ENCODE data around the gene IFNA16. TPM values are rescaled to one million over a fixed set of nuclear protein-coding genes. Genes with fewer than 3 reads are reported as not detected.

IFNA16 gene
- total RNA-seq, 3 donors from 2014 or later (not counting 1 experiment from before 2014, with no cell fraction given), result not detected

DNA sequence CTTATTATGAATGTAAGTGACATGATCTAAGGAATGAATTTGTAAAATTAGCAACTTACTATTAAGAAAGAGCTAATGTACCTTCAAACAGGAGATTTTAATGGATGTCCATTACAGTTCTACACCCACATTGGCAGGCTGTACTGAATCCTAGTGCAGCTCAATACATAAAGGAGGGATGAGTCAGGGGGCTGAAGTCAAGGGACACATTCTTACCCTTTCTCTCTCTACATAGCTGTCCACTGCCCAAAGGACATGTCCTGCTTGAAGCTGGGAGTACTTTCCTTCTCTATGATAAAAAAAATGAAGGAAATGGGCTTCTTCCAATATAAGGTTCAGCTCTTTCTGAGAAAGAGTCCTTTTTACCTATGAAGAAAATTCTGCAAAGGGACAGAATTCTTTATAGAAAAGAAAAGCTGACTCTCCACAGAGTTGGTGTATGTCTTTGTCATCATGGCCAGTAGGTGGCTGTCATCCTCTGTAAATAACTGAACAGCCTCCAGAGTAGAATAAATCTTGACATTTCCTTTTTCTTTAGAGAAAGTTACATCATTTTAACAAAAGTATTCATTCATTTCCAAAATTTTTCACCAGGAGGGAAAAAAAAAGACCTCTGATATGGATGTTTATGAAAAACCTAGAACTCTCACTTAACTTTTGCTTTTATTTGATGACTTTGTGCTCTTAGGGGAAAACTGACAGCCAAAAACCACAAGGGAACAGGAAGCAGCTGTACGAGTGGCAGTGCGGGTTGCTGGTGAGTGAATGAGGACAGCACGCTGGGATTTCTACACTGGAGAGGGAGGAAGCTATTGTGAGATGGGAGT, 35.8 kb upstream of the IFNA16 start:
- Histone ChIP-seq H3K4me3 (ENCODE audit: low read length) (no peak overlapping the region), H3K9me3 (ENCODE audit: control insufficient read depth, insufficient read depth, low read length) (no peaks in the 10 kb centered on the region), H3K27ac (ENCODE audit: low read length) (no peak overlapping the region), H3K4me1 (ENCODE audit: control insufficient read depth, insufficient read depth, low read length) (peaks cover 15% of the 10 kb centered on the region), H3K27me3 (ENCODE audit: control insufficient read depth, insufficient read depth, low read length) (no peaks in the 10 kb centered on the region), H3K36me3 (ENCODE audit: control insufficient read depth, insufficient read depth, low read length) (no peaks in the 10 kb centered on the region)
- ATAC-seq (peak; percentile 51 to 59 (median 55)), DNase-seq (peak in 1 of 2 donors; percentile 46)
- peaks cover 12 to 31% of the 10 kb centered on the region in 2 donors for H3K27me3 Mint-ChIP-seq (ENCODE audit: low read depth in 2 of 2)
- WGBS (ENCODE audit: insufficient coverage), result 0% methylated on average over 3 of the region's 3 CpGs
- H3K27ac Mint-ChIP-seq, result peak overlapping the region in 1 of 2 donors; percentile 7
- no peaks in the 10 kb centered on the region for H3K9me3 Mint-ChIP-seq
- no peaks in the 10 kb centered on the region for H3K36me3 Mint-ChIP-seq
- peak overlapping the region; percentile 38 for H3K4me3 Mint-ChIP-seq
- intact Hi-C loops (cut with micrococcal nuclease), result no loop called here
- TF ChIP-seq, protein P1, sequence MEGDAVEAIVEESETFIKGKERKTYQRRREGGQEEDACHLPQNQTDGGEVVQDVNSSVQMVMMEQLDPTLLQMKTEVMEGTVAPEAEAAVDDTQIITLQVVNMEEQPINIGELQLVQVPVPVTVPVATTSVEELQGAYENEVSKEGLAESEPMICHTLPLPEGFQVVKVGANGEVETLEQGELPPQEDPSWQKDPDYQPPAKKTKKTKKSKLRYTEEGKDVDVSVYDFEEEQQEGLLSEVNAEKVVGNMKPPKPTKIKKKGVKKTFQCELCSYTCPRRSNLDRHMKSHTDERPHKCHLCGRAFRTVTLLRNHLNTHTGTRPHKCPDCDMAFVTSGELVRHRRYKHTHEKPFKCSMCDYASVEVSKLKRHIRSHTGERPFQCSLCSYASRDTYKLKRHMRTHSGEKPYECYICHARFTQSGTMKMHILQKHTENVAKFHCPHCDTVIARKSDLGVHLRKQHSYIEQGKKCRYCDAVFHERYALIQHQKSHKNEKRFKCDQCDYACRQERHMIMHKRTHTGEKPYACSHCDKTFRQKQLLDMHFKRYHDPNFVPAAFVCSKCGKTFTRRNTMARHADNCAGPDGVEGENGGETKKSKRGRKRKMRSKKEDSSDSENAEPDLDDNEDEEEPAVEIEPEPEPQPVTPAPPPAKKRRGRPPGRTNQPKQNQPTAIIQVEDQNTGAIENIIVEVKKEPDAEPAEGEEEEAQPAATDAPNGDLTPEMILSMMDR (IDR thresholded peaks at IDR 0.05), result peak; percentile 45
- peaks cover 24% of the 10 kb centered on the region in 2 donors for H3K4me1 Mint-ChIP-seq

DNA sequence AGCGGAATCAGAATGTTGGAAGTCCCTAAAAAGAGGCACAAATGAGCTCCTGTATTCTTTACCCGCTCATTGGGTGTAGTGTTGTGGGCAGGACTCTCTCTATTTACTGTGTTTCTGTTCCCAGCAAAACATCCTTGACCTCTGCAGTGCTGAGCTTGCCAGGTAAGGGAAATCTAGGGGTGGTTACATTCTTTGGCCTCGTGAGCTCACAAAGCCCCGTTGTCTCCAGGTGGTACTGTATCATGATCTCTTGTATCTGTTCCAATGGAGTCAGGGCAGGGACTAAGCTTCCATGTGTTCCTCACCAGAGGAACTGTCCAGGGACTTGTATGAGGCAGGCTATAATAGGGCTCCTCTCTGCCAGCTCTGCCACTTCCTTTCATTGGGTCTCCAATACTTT, 34.5 kb upstream of the IFNA16 start:
- TF ChIP-seq, protein P1 (IDR thresholded peaks at IDR 0.05), result no peak
- Mint-ChIP-seq H3K36me3 (no peaks in the 10 kb centered on the region), H3K27me3 (ENCODE audit: low read depth in 2 of 2) (peaks cover 12 to 31% of the 10 kb centered on the region in 2 donors), H3K4me1 (peaks cover 23 to 24% of the 10 kb centered on the region in 2 donors), H3K27ac (no peak overlapping the region), H3K4me3 (no peak overlapping the region), H3K9me3 (no peaks in the 10 kb centered on the region)
- H3K4me3 ChIP-seq (ENCODE audit: low read length), result no peak overlapping the region
- ATAC-seq, result no peak
- no peaks in the 10 kb centered on the region for H3K9me3 ChIP-seq (ENCODE audit: control insufficient read depth, insufficient read depth, low read length)
- no peaks in the 10 kb centered on the region for H3K27me3 ChIP-seq (ENCODE audit: control insufficient read depth, insufficient read depth, low read length)
- H3K36me3 ChIP-seq (ENCODE audit: control insufficient read depth, insufficient read depth, low read length), result no peaks in the 10 kb centered on the region
- intact Hi-C loops (cut with micrococcal nuclease), result no loop called here
- whole genome bisulfite sequencing (ENCODE audit: insufficient coverage), result 69% methylated on average over 4 of the region's 4 CpGs
- H3K4me1 ChIP-seq (ENCODE audit: control insufficient read depth, insufficient read depth, low read length), result peaks cover 15% of the 10 kb centered on the region
- no peak for DNase-seq
- H3K27ac ChIP-seq (ENCODE audit: low read length), result no peak overlapping the region

DNA sequence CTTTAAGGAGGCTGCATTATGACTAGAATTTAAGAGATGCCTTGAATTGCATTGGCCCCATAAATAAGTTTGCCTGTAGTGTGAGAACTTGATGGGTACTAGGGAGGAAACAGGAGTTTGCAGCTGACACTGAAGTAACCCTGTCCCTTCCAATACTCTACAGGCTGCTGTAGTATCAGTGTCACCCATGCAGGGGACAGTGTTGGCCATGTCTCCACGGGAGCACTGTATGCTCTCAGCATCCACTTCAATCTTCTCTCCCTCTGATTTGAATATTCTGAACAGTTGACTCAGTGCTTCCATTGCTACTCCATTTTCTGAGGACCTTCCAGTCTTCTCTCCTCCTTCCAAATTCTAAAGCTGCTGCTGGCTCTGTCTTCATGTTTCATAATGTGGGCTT, 34.1 kb upstream of the IFNA16 start:
- H3K36me3 ChIP-seq (ENCODE audit: control insufficient read depth, insufficient read depth, low read length), result no peaks in the 10 kb centered on the region
- H3K27me3 Mint-ChIP-seq (ENCODE audit: low read depth in 2 of 2), result peaks cover 12 to 31% of the 10 kb centered on the region in 2 donors
- 65% methylated on average over 1 of the region's 1 CpG for WGBS (ENCODE audit: insufficient coverage)
- H3K9me3 ChIP-seq (ENCODE audit: control insufficient read depth, insufficient read depth, low read length), result no peaks in the 10 kb centered on the region
- no peak overlapping the region for H3K27ac Mint-ChIP-seq
- intact Hi-C loops (cut with micrococcal nuclease), result no loop called here
- H3K4me3 ChIP-seq (ENCODE audit: low read length), result no peak overlapping the region
- no peak overlapping the region for H3K4me3 Mint-ChIP-seq
- H3K4me1 ChIP-seq (ENCODE audit: control insufficient read depth, insufficient read depth, low read length), result peaks cover 14% of the 10 kb centered on the region
- no peaks in the 10 kb centered on the region for H3K9me3 Mint-ChIP-seq
- no peak overlapping the region for H3K27ac ChIP-seq (ENCODE audit: low read length)
- TF ChIP-seq, protein P1 (IDR thresholded peaks at IDR 0.05), result no peak
- peaks cover 19% of the 10 kb centered on the region in 2 donors for H3K4me1 Mint-ChIP-seq
- no peak for ATAC-seq
- no peak for DNase-seq
- H3K36me3 Mint-ChIP-seq, result no peaks in the 10 kb centered on the region
- no peaks in the 10 kb centered on the region for H3K27me3 ChIP-seq (ENCODE audit: control insufficient read depth, insufficient read depth, low read length)

Measured in natural killer cell (primary cell).